MM.1S (cell line): ENCODE measurements around the gene DEPDC1B.

ENCODE experiments used
- DNase-seq: peaks from one replicate; pipeline ENCODE4 v3.0.0-alpha.2; 2015
- H2AFZ ChIP-seq: fragments of 300-600 bp; sonication (generic); 2 replicates; pipeline ENCODE4 v1.6.0; 2016; ENCODE audit warnings: antibody characterized with exemption, low read length
- H3F3A ChIP-seq: fragments of 300-600 bp; sonication (generic); 2 replicates; pipeline ENCODE4 v1.6.1; 2016; ENCODE audit warnings: mild to moderate bottlenecking, antibody characterized with exemption, low read length, moderate library complexity, mixed read lengths; ENCODE audit not compliant: insufficient read depth
- H3K27ac ChIP-seq: fragments of 300-600 bp; sonication (generic); 2 replicates; pipeline ENCODE4 v1.5.1; 2016; ENCODE audit warnings: mild to moderate bottlenecking, low read length
- H3K27me3 ChIP-seq: fragments of 300-600 bp; sonication (generic); replicated peaks from 2 replicates; pipeline ENCODE4 v1.6.0; 2016; ENCODE audit warnings: low read length; ENCODE audit not compliant: insufficient read depth
- H3K36me3 ChIP-seq: fragments of 300-600 bp; sonication (generic); replicated peaks from 2 replicates; pipeline ENCODE4 v1.6.1; 2016; ENCODE audit warnings: mild to moderate bottlenecking, low read length, mixed read lengths; ENCODE audit not compliant: insufficient read depth
- H3K4me1 ChIP-seq: fragments of 300-600 bp; sonication (generic); 2 replicates; pipeline ENCODE4 v1.6.1; 2016; ENCODE audit warnings: low read length, mixed read lengths
- H3K4me2 ChIP-seq: fragments of 300-600 bp; sonication (generic); 2 replicates; pipeline ENCODE4 v1.6.0; 2016; ENCODE audit warnings: low read depth, low read length
- H3K4me3 ChIP-seq: fragments of 300-600 bp; sonication (generic); 2 replicates; pipeline ENCODE4 v1.5.1; 2016; ENCODE audit warnings: low read length, mixed read lengths
- H3K79me2 ChIP-seq: fragments of 300-600 bp; sonication (generic); 2 replicates; pipeline ENCODE4 v1.6.1; 2016; ENCODE audit warnings: mixed run types, low read length, mixed read lengths
- H3K9ac ChIP-seq: fragments of 300-600 bp; sonication (generic); 2 replicates; pipeline ENCODE4 v1.6.1; 2016; ENCODE audit warnings: low read length, mixed read lengths
- H3K9me2 ChIP-seq: fragments of 300-600 bp; sonication (generic); replicated peaks from 2 replicates; pipeline ENCODE4 v1.6.1; 2016; ENCODE audit warnings: mild to moderate bottlenecking, low read length, mixed read lengths; ENCODE audit not compliant: insufficient read depth
- H3K9me3 ChIP-seq: fragments of 300-600 bp; sonication (generic); replicated peaks from 2 replicates; pipeline ENCODE4 v1.6.1; 2016; ENCODE audit warnings: mild to moderate bottlenecking, low read length, mixed read lengths; ENCODE audit not compliant: insufficient read depth
- H4K20me1 ChIP-seq: fragments of 300-600 bp; sonication (generic); 2 replicates; pipeline ENCODE4 v1.6.1; 2016; ENCODE audit warnings: mild to moderate bottlenecking, low read length, moderate library complexity, mixed read lengths; ENCODE audit not compliant: insufficient read depth
- EZH2 ChIP-seq: fragments of 300-600 bp; sonication (generic); optimal IDR thresholded peaks from 2 replicates; pipeline ENCODE3; 2017; ENCODE audit warnings: low read depth, mild to moderate bottlenecking, antibody characterized with exemption, low read length, mixed read lengths
- EZH2phosphoT487 ChIP-seq: fragments of 300-600 bp; sonication (generic); IDR thresholded peaks from 2 replicates; pipeline ENCODE4 v1.6.1; 2018; ENCODE audit warnings: antibody characterized with exemption, low read length
- TF ChIP-seq, protein P1 (sequence below): fragments of 300-600 bp; sonication (generic); IDR thresholded peaks from 2 replicates; pipeline ENCODE4 v1.5.1; 2016; ENCODE audit warnings: antibody characterized with exemption, low read length, mixed read lengths

DEPDC1B gene

DNA sequence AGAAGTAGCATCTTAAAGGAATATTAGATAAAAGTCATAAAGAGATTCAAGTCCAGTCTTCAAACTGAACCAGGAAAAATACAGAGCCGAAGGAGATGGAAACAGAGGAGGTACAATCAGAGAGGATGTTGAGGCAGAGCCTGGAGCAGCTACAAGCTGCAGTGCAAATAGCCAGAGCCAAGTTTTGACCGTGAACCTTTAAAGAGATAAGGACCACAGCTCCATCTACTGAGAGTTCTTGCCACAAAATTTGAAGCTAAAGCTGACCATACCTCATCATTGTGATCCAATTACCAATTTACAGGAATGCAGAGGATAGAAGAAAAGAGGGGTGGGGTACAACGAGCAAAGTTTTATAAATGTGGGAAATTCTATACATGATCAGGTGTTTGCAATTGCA is 10.4 kb upstream of the DEPDC1B start:
- Histone ChIP-seq H3K9me2 (no peaks in the 10 kb centered on the region), H3K9ac (no peak overlapping the region), H3K36me3 (no peaks in the 10 kb centered on the region), H3K4me2 (no peak overlapping the region), H3K79me2 (no peaks in the 10 kb centered on the region), H3K4me3 (no peak overlapping the region), H3K4me1 (no peaks in the 10 kb centered on the region), H3K9me3 (no peaks in the 10 kb centered on the region), H3K27ac (no peak overlapping the region), H2AFZ (no peak overlapping the region), H3K27me3 (no peaks in the 10 kb centered on the region), H3F3A (no peaks in the 10 kb centered on the region), H4K20me1 (no peaks in the 10 kb centered on the region)
- no peak for TF ChIP-seq EZH2phosphoT487
- TF ChIP-seq, protein P1, sequence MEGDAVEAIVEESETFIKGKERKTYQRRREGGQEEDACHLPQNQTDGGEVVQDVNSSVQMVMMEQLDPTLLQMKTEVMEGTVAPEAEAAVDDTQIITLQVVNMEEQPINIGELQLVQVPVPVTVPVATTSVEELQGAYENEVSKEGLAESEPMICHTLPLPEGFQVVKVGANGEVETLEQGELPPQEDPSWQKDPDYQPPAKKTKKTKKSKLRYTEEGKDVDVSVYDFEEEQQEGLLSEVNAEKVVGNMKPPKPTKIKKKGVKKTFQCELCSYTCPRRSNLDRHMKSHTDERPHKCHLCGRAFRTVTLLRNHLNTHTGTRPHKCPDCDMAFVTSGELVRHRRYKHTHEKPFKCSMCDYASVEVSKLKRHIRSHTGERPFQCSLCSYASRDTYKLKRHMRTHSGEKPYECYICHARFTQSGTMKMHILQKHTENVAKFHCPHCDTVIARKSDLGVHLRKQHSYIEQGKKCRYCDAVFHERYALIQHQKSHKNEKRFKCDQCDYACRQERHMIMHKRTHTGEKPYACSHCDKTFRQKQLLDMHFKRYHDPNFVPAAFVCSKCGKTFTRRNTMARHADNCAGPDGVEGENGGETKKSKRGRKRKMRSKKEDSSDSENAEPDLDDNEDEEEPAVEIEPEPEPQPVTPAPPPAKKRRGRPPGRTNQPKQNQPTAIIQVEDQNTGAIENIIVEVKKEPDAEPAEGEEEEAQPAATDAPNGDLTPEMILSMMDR, result no peak
- TF ChIP-seq EZH2, result no peak
- no peak for DNase-seq

DNA sequence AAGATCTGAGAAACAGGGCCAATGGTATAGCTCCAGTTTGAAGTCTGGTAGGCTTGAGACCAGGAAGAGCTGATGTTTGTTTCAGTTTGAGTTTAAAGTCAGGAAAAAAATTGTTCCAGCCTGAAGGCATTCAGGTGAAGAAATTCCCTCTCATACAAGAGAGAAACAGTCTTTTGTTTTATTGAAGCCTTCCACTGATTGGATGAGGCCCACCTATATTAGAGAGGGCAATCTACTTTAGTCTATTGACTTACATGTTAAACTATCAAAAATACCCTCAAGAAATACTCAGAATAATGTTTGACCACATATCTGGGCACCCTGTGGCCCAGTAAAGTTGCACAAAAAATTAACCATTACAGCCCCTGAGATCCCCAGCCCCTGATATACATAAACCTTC is 5.2 kb upstream of the DEPDC1B start:
- no peaks in the 10 kb centered on the region for H3K79me2 ChIP-seq
- 0 out of 2 replicates have a peak, but pooled peaks cover 3% of the 10 kb centered on the region for H3K4me1 ChIP-seq
- no peak overlapping the region for H3K4me3 ChIP-seq
- H3K27ac ChIP-seq, result no peak overlapping the region
- no peak for TF ChIP-seq EZH2
- no peak for TF ChIP-seq EZH2phosphoT487
- TF ChIP-seq, protein P1, result no peak
- no peaks in the 10 kb centered on the region for H3K36me3 ChIP-seq
- H4K20me1 ChIP-seq, result no peaks in the 10 kb centered on the region
- DNase-seq, result no peak
- no peaks in the 10 kb centered on the region for H3K9me3 ChIP-seq
- no peak overlapping the region for H3K9ac ChIP-seq
- no peak overlapping the region for H2AFZ ChIP-seq
- 0 out of 2 replicates have a peak, but pooled peaks cover 5% of the 10 kb centered on the region for H3K27me3 ChIP-seq
- H3K4me2 ChIP-seq, result no peak overlapping the region
- H3K9me2 ChIP-seq, result no peaks in the 10 kb centered on the region
- H3F3A ChIP-seq, result no peaks in the 10 kb centered on the region

DNA sequence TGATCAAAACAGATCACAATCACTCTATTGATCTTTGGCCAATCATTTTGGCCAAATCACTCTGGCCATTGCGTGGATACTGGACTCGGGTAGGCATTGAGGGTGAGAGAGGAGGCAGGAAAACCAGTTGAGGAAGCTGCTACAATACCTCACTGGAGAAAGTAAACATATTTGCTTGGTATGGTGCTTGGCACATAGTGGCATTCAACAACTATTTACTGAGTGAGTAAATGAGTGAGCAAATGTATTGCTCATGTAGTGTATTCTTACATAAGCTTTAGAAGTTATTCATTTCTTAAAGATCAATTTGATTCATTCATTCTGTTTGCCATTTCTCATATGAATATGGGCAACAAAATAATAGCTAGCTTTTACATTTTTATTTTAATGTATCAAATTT is 4.0 kb upstream of the DEPDC1B start:
- peaks cover 10% of the 10 kb centered on the region; the same call in 1 of the 2 replicates for H3F3A ChIP-seq
- no peaks in the 10 kb centered on the region for H3K9me3 ChIP-seq
- H3K9ac ChIP-seq, result no peak overlapping the region
- no peaks in the 10 kb centered on the region for H3K9me2 ChIP-seq
- H3K4me2 ChIP-seq, result no peak overlapping the region
- no peak overlapping the region for H3K4me3 ChIP-seq
- peaks cover 5% of the 10 kb centered on the region; the same call in 1 of the 2 replicates for H3K4me1 ChIP-seq
- H3K27ac ChIP-seq, result no peak overlapping the region
- H3K27me3 ChIP-seq, result 0 out of 2 replicates have a peak, but pooled peaks cover 5% of the 10 kb centered on the region
- no peak for DNase-seq
- TF ChIP-seq EZH2phosphoT487 (no peak), EZH2 (no peak)
- TF ChIP-seq, protein P1, result no peak
- no peaks in the 10 kb centered on the region for H4K20me1 ChIP-seq
- peaks cover 6% of the 10 kb centered on the region for H3K79me2 ChIP-seq
- no peaks in the 10 kb centered on the region for H3K36me3 ChIP-seq
- H2AFZ ChIP-seq, result no peak overlapping the region
